HG03095 (cell line): ENCODE data around the gene SPATA32.

Source experiments
- ATAC-seq: cut with Tn5 transposase; IDR thresholded peaks from one replicate; pipeline ENCODE4 v1.9.1; 2021; ENCODE audit warnings: moderate library complexity; ENCODE audit not compliant: unreplicated experiment

The SPATA32 gene

DNA sequence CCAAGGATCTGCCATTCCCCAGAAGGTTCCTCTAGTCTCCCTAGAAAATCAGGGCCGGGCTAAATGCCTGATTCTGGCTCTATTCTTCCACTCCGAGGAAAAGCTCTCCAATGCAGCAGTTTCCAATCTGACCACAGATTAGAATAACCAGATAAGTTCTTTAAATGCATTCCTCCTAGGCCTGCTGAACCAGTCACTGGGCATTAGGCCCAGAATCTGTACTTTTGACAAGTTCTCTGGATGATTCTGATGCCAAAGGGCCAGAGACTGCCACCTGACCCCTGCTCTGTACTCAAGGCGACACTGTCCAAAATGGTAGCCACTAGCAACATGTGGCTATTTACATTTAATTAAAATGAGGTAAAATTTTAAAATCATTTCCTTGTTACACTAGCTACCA lies 32.6 kb upstream of the SPATA32 start:
- ATAC-seq: no peak

DNA sequence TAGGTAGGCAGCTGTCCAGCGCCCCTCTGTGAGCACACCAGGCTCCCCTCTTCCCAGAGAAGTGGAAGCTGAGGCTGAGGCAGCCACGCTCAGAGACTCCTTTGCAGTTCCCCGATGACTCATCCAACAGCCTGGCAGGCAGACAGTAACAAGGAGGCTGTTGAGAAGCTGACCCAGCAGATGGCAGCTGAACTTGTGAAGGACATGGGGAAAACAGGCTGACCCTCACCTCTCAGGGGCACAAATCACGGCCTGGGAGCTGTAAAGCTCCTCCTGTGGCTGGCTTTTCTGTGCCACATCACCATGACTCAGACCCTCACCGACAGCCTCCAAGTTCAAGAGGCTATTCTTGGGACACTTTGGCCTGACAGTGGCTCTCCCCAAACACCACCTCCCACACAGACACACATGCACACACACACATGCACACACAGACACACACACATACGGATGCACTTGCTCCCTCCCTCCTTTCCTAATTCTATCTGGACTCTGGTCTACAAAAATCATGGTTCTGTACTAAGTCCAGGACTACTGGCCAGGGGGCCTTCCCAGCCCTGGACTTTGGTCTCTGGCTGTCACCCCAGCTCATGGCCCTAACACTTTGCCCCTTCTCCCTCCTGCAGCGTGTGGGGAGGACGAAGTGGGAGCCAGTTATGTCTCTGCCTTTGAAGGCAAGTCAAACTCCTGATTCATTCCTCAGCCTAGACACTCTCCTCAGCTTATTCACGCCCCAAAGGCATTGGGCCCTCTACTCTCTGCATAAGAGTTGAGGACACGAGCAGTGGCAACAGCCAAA lies 31.7 kb upstream of the SPATA32 start:
- no peak for ATAC-seq

DNA sequence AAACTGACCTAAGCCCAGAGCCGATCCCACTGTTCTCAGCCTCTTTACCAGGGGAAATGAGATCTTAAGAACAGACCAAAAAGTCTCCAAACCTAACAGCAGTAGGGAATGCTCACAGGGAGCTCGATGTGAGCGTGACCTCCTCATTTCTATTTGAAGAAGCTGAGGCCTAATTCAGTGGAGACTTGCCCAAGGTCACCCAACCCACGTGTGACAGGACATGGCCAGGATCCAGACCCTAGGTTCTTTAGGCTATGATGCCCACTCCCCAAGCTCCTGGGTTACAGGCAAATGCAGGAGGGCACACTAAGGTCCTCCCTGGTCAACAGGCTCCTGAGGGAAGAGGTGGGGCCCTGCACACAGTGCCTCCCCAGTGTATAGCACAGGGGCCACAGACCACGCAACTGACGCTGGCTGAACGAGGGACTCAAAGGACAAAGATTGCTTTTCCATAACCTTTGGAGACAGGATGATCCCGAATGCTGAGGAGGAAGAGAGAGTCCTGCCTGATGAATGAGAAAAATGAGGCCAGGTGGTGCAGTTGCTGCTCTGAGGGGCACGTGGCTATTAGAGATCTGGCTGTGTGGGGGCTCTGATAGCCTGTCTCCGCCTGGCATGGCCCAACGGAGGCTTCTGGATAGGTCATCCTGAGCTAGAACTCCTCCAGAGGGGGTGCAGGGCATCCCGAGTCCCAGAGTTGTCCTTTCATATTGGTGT lies 31.0 kb upstream of the SPATA32 start:
- ATAC-seq: no peak

GRCh38 chr17:45291171-45291805 lies 29.4 kb upstream of the SPATA32 start:
- ATAC-seq: no peak

DNA sequence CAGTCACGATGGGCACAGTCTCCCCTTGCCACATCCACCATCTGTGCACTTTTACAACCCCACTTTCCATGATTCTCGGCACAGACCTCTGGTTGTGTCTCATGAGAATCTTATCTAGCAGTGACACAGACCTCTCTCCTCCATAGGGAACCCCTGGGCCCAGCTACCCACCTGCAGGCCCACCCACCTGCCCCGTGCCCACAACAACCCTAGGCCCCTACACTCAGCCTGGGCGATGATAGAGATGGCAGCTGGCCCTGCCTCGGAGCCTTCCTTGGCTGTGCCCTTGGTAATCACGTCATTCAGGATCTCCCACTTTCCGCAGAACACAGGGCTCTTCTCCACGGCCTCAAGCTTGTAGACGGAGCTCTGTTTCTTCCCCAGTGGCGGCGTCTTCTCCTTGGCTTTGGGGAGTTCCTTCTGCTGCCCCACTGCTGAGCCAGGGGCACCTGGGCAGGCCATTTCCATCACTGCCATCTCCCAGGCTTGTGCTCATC lies 28.4 kb upstream of the SPATA32 start:
- no peak for ATAC-seq

DNA sequence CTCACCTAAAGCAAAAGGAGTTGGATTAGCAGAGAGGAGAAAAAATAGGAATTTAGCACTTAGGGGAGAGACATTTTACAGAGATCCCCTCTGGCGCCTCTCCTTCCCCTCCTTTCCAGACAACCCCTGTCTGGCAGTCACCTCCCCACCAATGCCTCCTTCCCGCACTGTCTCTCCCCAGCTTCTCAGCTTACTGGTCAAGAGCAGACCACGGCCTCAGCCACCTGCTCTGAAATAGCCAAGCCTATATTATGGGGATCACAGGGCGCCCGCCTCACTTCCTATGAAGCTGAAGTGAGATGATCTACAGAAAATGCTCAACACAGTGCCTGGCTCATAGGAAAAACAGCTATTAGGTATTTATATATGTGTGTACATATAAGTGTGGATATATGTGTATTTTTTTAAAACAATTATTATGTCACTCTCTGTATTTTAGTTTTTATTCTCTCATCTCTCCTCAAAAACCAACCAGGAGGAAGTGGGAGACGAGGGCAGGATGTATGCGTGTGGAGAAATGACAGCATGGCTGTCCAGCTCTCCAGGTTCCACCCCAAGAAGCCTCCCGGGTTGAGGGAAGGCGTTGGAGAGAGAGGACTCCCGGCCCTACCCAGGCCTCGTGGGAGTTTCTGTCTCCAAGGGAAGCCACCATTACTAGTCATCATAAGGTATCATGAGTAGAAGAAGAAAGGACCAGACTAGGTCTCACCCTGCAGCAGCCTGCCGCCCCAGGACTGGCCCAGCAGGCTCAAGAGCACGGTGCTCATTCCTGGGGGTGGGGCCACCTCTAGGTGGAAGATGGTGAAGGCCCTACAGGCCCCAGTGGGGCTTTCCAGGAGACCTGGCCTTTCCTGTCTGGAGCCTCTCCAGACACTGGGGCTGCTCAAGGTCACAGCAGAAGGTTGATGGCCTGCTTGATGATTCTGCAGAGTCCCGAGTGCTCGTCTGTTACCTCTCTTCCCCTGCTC lies 27.7 kb upstream of the SPATA32 start:
- ATAC-seq: no peak

DNA sequence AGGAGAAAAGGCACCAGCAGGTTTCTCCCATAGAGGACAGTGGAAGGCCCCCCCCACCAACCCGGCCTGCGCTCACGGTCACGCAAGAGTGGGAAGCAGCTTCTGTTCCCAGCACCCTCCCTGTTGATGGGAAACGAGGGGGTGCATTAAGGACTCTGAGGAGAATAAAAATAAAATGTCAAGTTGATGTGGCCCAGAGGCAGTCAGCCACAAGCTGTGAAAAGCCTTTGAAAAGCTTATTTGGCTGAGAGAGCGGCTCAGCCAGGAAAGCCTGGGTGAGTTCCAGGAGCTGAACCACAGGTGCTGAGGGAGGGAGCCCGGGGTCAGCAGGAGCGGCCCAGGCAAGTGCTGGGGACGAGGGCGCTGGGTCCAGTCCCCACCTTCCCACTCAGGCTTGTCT lies 26.9 kb upstream of the SPATA32 start:
- no peak for ATAC-seq

GRCh38 chr17:45287526-45288500 lies 25.9 kb upstream of the SPATA32 start:
- ATAC-seq: no peak

GRCh38 chr17:45286286-45286685 lies 24.4 kb upstream of the SPATA32 start:
- ATAC-seq: no peak

GRCh38 chr17:45284176-45285140 lies 22.6 kb upstream of the SPATA32 start:
- no peak for ATAC-seq

- ATAC-seq: no peak
Measured at GRCh38 chr17:45283711-45284110, 21.8 kb upstream of the SPATA32 start.

DNA sequence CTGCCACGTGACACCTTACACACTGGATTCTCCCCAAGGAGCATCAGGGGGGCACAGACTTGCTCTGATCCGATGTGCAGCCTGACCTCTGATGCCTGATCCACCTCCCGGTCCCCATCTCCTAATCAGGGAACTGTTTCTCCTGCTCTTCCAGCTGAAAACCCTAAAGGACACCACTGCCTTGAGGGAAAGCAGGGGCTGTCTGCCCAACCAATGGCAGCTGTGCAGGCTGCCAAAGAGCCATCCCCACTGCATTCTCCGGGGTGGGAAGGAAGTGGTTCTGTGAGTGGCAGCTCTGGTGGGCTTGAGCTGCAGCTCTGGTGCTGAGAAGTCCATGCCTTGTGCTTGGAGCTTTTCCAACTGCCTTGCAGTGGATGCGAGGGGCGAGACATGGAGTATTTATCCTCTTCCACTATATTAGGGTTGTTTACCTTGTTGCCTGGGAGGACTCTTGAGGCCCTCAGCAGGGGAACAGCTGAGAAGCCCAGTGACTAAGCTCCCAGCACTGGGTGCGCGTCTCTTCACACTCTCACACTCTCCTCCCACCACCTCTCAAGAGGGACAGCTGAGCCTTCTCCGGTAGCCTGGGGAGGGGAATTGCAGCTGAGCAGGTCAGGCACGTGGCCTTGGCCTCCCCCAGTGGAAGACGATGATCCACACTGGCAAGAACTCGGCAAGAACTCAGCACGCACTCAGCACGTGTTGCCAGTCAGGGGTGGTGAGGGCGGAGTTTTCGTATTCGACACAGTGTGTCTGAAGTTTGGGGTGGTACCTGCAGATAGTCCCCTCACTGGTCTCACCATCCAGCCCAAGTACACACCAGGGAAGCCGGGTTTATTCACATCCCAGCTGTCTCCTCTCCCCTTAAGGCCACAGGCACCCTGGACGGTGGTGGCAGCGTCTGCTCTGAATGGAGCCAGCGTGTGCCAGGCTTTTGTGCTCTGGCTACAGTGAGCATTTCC lies 21.1 kb upstream of the SPATA32 start:
- no peak for ATAC-seq

DNA sequence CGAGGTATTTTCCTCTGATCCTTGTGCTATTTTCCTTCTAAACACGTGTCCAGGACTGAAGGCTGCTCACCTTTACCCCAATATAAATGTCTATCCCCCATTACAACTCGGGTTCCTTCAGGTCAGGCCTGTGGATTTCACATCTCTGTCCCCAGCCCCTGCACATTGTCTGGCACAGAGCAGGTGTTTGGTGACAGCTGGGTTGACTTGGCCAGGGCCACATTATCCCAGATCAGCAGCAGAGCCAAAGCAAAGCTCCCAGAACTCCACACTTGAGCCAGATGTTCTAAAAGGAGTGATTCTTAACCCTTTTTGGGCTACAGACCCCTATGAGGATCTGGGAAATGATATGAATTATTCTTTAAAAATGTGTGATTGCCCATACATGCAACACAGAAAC lies 18.0 kb upstream of the SPATA32 start:
- ATAC-seq: no peak

DNA sequence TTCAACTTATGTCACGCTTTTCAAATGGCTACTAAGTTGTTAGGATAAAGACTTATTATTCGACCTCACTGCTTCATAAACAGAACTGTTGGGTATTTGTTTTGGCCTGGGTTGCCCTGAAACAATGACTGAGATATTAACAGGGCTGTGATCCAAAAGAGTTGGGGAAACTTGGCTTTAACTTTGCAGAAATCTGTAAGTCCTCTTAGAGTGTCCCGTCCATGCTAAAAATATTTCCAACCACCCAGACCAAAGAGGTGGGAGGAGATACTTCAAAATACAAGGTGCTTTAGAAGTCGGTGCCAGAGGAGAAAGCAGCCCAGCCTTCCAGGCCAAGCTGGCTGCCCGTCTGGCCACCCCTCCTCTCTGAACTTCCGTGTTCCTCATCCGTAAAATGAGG lies 16.1 kb upstream of the SPATA32 start:
- no peak for ATAC-seq

GRCh38 chr17:45277216-45277849 lies 15.4 kb upstream of the SPATA32 start:
- no peak for ATAC-seq

DNA sequence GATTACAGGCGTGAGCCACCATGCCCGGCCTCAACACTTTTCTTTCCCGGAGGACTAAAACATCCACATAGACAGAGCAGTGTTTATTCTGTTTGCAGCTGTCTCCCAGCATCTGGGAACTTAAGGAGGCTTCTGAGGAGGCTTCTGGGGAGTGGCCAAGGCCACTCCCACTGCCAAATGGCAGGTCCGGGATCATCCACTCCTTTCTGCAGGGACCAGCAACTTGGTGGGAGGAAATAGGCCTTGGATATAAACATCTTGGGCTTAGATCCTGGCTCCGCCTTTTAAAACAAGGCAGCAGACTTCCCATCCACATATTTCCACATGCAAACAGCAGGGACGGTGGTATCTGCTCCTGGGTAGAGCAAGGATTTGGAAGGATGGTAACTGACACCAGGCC lies 14.1 kb upstream of the SPATA32 start:
- ATAC-seq: no peak

- no peak for ATAC-seq
Measured at GRCh38 chr17:45274033-45274432, 12.1 kb upstream of the SPATA32 start.
